Ovary (tissue), 3 donors: Measurements from ENCODE around the gene AFF3.

Experiments used
- CTCF ChIP-seq, 3 donors: fragments of 450-650 bp in 2 of 3; fragments of 200-600 bp in 1 of 3; IDR thresholded peaks; one replicate each; pipeline versions ENCODE4 v1.5.1 to v1.8.0; 2016 to 2022; ENCODE audit warnings: antibody characterized with exemption in 3 of 3, mild to moderate bottlenecking in 1 of 3
- POLR2A ChIP-seq: fragments of 450-650 bp; IDR thresholded peaks from one replicate; pipeline ENCODE4 v1.6.1; 2017; ENCODE audit warnings: antibody characterized with exemption, mild to moderate bottlenecking, moderate library complexity
- donor health status: DM: no; HTN: no; CAD: no.

- no peak for TF ChIP-seq CTCF (IDR thresholded peaks at IDR 0.05)
- no peak for TF ChIP-seq POLR2A
These were observed 428.0 kb downstream of the AFF3 start for GRCh38 chr2:99714349-99714748.
